Thoracic aorta (tissue), 2 donors: ENCODE data around the gene N4BP2L2. TPM values are rescaled to one million over a fixed set of nuclear protein-coding genes. Genes with fewer than 3 reads are reported as not detected.
"Not testable (repeated sequence)": the region's sequence is repeated elsewhere in the genome, so short reads cannot be mapped to it uniquely, and the experiment has no call there.

Experiments
- ATAC-seq: fragments of 150-250 bp; one replicate; pipeline ENCODE4 v1.8.0; 2017; ENCODE audit warnings: low read depth; ENCODE audit not compliant: insufficient number of reproducible peaks, low FRiP score
- DNase-seq: peaks from one replicate; pipeline ENCODE4 v3.0.0-alpha.2; 2020; ENCODE audit warnings: low spot score
- H3K27ac ChIP-seq, 2 donors: fragments of 200-600 bp; sonication (generic); 1 replicate in 1 of 2; 2 replicates in 1 of 2; pipeline ENCODE4 v1.5.1; 2016; ENCODE audit warnings: mild to moderate bottlenecking in 2 of 2, moderate library complexity in 2 of 2
- H3K27me3 ChIP-seq: fragments of 200-600 bp; sonication (generic); replicated peaks from 2 replicates; pipeline ENCODE4 v1.6.0; 2016; ENCODE audit warnings: mild to moderate bottlenecking; ENCODE audit not compliant: insufficient read depth
- H3K36me3 ChIP-seq: fragments of 200-600 bp; sonication (generic); one replicate; pipeline ENCODE4 v1.5.1; 2016
- H3K4me1 ChIP-seq, 2 donors: fragments of 200-600 bp; sonication (generic); 1 replicate in 1 of 2; 2 replicates in 1 of 2; pipeline versions ENCODE4 v1.5.1 to v1.6.0; 2016; ENCODE audit warnings: low read depth in 2 of 2, mild to moderate bottlenecking in 1 of 2; ENCODE audit not compliant: control insufficient read depth in 1 of 2
- H3K4me3 ChIP-seq: fragments of 200-600 bp; sonication (generic); 2 replicates; pipeline ENCODE4 v1.5.1; 2016; ENCODE audit warnings: mild to moderate bottlenecking
- H3K9me3 ChIP-seq: fragments of 200-600 bp; sonication (generic); 2 replicates; pipeline ENCODE4 v1.5.1; 2016
- CTCF ChIP-seq: fragments of 200-600 bp; sonication (generic); IDR thresholded peaks from one replicate; pipeline ENCODE4 v1.5.1; 2019; ENCODE audit warnings: antibody characterized with exemption
- total RNA-seq, 2 donors: library from RNA; depleted of rRNA; stranded (reverse); fragments of >200 nt; gene quantifications; one replicate each; pipeline versions ENCODE4 v1.1.0 to v1.2.3, GENCODE V29; 2016

The N4BP2L2 gene
- total RNA-seq, 2 donors from 2014 or later = 135 to 251 TPM

GRCh38 chr13:32585550-32586079, 47.0 kb upstream of the N4BP2L2 start:
- no peaks in the 10 kb centered on the region for H3K36me3 ChIP-seq
- DNase-seq (no peak), ATAC-seq (no peak)
- peaks cover 8 to 24% of the 10 kb centered on the region in 2 donors for H3K4me1 ChIP-seq
- H3K9me3 ChIP-seq = no peaks in the 10 kb centered on the region
- H3K27ac ChIP-seq = peak overlapping the region; percentile 70 to 86
- H3K4me3 ChIP-seq = peak overlapping the region; percentile 83
- no peak for TF ChIP-seq CTCF
- no peaks in the 10 kb centered on the region for H3K27me3 ChIP-seq

GRCh38 chr13:32582991-32583390, 44.4 kb upstream of the N4BP2L2 start:
- no peak for DNase-seq
- Histone ChIP-seq H3K4me3 (no peak overlapping the region), H3K9me3 (no peaks in the 10 kb centered on the region), H3K27ac (no peak overlapping the region), H3K36me3 (no peaks in the 10 kb centered on the region), H3K27me3 (no peaks in the 10 kb centered on the region), H3K4me1 (no peaks in the 10 kb centered on the region)
- TF ChIP-seq CTCF = no peak
- ATAC-seq = no peak

GRCh38 chr13:32582281-32582680, 43.7 kb upstream of the N4BP2L2 start:
- no peak for TF ChIP-seq CTCF
- H3K27ac ChIP-seq = no peak overlapping the region
- no peaks in the 10 kb centered on the region for H3K27me3 ChIP-seq
- DNase-seq (no peak), ATAC-seq (no peak)
- H3K9me3 ChIP-seq = no peaks in the 10 kb centered on the region
- H3K4me1 ChIP-seq = no peaks in the 10 kb centered on the region
- no peak overlapping the region for H3K4me3 ChIP-seq
- H3K36me3 ChIP-seq = no peaks in the 10 kb centered on the region

- Histone ChIP-seq H3K9me3 (peaks cover 4% of the 10 kb centered on the region), H3K4me3 (no peak overlapping the region), H3K27me3 (no peaks in the 10 kb centered on the region), H3K4me1 (no peaks in the 10 kb centered on the region), H3K27ac (no peak overlapping the region), H3K36me3 (no peaks in the 10 kb centered on the region)
- no peak for ATAC-seq
- peak; percentile 47 for TF ChIP-seq CTCF
- no peak for DNase-seq
Measured at GRCh38 chr13:32581177-32581786, 42.7 kb upstream of the N4BP2L2 start.

- no peak overlapping the region for H3K27ac ChIP-seq
- no peak overlapping the region for H3K4me3 ChIP-seq
- no peaks in the 10 kb centered on the region for H3K27me3 ChIP-seq
- H3K9me3 ChIP-seq = peaks cover 4% of the 10 kb centered on the region
- H3K36me3 ChIP-seq = no peaks in the 10 kb centered on the region
- no peaks in the 10 kb centered on the region for H3K4me1 ChIP-seq
- no peak for TF ChIP-seq CTCF
- DNase-seq (no peak), ATAC-seq (no peak)
Measured at GRCh38 chr13:32577032-32577431, 38.4 kb upstream of the N4BP2L2 start.

- H3K4me1 ChIP-seq, H3K9me3 ChIP-seq, H3K36me3 ChIP-seq, H3K4me3 ChIP-seq, DNase-seq, ATAC-seq, H3K27ac ChIP-seq, H3K27me3 ChIP-seq: not testable (repeated sequence)
Measured at GRCh38 chr13:32575687-32576086, 37.1 kb upstream of the N4BP2L2 start.

- not testable (repeated sequence) for H3K4me3 ChIP-seq, DNase-seq, H3K36me3 ChIP-seq, H3K27ac ChIP-seq, H3K4me1 ChIP-seq, H3K27me3 ChIP-seq, H3K9me3 ChIP-seq, ATAC-seq
Measured at GRCh38 chr13:32560842-32561241, 22.2 kb upstream of the N4BP2L2 start.
